GM12873 (cell line): ENCODE data around the gene SBF2.

Source experiments
- CTCF ChIP-seq: IDR thresholded peaks from 2 replicates; pipeline ENCODE4 v1.5.1; 2012; ENCODE audit warnings: low read depth, mild to moderate bottlenecking, moderate library complexity, low read length, control low read depth; ENCODE audit not compliant: insufficient read depth; ENCODE audit errors: missing control alignments

The SBF2 gene

GRCh38 chr11:9957072-9957471, 336.9 kb downstream of the SBF2 start:
- TF ChIP-seq CTCF = no peak

GRCh38 chr11:9956483-9956882, 337.5 kb downstream of the SBF2 start:
- TF ChIP-seq CTCF = no peak

DNA sequence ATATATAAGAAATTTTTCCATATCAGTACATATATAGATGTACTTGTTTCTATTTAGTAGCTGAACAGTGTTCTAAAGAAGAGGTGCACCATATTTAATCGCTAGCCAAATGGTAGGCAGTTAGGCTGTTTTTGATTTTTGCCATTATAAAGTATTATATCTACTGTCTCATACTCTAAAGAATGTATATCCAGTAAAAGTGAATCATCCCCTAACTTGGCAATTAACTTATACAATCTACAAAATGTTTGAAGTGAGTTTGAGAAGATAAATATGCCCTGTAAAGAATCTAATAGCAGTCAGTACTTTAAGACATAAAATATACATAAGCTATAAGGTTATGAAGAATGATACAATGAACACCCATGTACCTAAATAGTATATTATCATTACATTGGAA, 338.6 kb downstream of the SBF2 start:
- TF ChIP-seq CTCF = no peak

DNA sequence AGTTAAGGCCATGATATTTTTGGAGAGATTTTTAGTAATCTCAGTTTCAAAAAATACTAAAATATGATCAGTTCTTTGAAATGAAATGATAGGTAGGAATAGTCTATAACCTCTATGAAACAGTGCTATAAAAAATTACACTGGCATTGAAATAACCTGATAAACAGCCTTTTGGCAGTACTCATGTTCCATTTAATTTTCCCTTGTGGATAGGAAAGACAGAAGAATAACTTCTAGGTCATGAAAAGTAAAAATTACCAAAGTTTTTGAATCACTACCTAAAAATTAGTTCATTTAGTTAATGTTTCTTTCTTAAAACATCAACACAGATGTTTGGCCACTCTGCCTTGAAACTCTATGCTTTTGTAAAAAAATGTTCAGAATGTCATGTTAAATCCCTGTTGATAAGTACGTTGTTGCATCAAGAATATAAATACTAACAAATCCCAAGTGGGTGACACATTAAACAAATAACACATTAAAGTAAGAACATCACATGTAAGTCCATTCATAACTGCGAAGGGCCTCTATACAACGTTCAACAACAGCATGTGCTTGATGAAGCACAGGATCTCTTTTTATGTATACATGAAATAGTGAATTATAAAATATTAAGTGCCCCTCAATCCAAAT, 339.9 kb downstream of the SBF2 start:
- no peak for TF ChIP-seq CTCF

DNA sequence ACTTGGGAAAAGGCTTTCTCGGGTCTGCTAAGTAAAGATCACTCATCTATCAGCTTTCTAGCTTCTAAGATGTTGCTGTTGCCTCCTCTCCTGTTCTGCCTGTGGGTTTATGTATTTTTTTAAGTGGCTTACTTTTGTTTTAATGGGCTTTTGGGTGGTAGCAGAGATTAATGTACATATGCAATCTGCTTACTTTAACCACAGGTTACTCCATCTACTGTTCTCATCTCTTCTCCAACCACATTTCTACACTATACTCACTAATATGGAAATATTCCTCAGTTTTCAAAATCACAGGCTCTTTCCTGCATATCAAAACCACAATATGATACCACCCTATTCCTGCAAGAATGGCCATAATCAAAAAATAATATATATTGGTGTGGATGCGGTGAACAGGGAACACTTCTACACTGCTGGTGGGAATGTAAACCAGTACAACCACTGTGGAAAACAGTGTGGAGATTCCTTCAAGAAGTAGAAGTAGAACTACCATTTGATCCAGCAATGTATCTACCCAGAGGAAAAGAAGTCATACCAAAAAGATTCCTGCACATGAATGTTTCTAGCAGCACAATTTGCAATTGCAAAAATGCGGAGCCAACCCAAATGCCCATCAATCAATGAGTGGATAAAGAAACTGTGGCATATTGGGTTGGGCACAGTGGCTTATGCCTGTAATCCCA, 341.4 kb downstream of the SBF2 start:
- TF ChIP-seq CTCF = no peak

GRCh38 chr11:9951807-9952206, 342.2 kb downstream of the SBF2 start:
- TF ChIP-seq CTCF = no peak

DNA sequence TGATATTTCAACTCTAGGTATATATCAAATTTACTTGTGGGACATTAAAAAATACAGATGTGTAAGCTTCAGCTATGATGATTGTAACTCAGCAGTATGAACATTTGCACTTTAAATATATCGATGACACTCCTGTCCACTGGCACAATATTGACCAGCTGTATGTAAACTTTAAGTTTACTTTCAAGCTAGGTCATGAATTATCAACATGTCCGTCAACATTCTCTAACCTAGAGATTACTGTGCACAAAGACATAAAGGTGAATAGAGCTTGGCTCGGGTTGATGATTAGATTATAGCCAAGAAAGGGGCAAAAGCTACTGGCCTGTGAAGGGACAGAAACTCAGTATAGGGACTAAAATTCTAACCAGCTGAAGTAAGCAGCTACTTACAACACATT, 343.6 kb downstream of the SBF2 start:
- no peak for TF ChIP-seq CTCF
